BE2C (cell line): Measurements from ENCODE around the gene PCSK6.

Experiments
- DNase-seq: peaks from one replicate; pipeline ENCODE4 v3.0.0-alpha.2; 2020
- H3K27me3 ChIP-seq: fragments of 250-450 bp; sonication (Bioruptor Pico); 2 replicates; pipeline ENCODE4 v1.5.1; 2020; ENCODE audit warnings: mild to moderate bottlenecking
- H3K36me3 ChIP-seq: fragments of 250-450 bp; sonication (Bioruptor Pico); 2 replicates; pipeline ENCODE4 v1.5.1; 2020; ENCODE audit warnings: mild to moderate bottlenecking
- H3K4me1 ChIP-seq: fragments of 250-450 bp; sonication (Bioruptor Pico); 2 replicates; pipeline ENCODE4 v1.5.1; 2020
- H3K4me3 ChIP-seq: 2 replicates; pipeline ENCODE4 v1.5.1; 2011; ENCODE audit warnings: low read depth, low read length
- H3K9me3 ChIP-seq: fragments of 250-450 bp; sonication (Bioruptor Pico); 2 replicates; pipeline ENCODE4 v1.5.1; 2020
- TF ChIP-seq, protein P1 (sequence below): IDR thresholded peaks from 2 replicates; pipeline ENCODE4 v1.5.1; 2012; ENCODE audit warnings: mild to moderate bottlenecking, low read depth, low read length

The PCSK6 gene

DNA sequence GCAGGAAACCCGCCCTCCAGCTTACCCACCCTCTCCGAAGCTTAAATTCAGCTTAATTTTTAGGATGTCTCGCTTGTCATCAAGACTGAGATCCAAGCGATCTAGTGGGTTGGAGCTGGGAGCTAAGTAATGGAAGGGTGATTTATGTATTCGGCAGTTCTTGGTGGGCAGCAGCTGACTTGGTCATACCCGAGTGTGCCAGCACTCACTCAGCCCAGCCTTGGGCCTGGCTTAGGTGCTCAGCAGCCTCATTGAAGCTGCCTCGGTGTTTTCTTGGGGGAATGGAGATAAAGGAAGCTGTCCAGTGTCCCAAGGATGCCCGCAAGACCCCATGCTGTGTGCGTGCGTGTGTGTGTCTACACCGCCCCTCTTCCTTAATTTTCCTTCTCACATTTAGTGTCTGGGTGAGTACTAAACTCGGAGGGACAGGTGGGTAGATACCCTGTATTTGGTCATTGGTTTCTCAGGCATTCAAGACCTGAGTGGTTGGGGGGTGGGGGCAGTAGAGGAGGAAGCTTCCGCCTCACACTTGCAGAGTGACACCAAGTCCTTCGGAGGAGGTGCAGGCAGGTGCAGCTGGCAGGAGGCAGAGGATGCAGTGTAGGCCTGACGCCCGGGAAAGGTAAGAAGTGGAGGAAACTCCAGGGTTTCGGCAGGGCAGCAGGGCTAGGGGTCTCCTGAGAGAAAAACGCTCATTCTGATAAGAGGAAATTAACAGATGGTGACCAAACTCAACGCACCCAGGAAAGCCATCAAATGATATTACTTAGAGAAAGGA lies 92.8 kb downstream of the PCSK6 start:
- H3K27me3 ChIP-seq = no peaks in the 10 kb centered on the region
- TF ChIP-seq, protein P1, sequence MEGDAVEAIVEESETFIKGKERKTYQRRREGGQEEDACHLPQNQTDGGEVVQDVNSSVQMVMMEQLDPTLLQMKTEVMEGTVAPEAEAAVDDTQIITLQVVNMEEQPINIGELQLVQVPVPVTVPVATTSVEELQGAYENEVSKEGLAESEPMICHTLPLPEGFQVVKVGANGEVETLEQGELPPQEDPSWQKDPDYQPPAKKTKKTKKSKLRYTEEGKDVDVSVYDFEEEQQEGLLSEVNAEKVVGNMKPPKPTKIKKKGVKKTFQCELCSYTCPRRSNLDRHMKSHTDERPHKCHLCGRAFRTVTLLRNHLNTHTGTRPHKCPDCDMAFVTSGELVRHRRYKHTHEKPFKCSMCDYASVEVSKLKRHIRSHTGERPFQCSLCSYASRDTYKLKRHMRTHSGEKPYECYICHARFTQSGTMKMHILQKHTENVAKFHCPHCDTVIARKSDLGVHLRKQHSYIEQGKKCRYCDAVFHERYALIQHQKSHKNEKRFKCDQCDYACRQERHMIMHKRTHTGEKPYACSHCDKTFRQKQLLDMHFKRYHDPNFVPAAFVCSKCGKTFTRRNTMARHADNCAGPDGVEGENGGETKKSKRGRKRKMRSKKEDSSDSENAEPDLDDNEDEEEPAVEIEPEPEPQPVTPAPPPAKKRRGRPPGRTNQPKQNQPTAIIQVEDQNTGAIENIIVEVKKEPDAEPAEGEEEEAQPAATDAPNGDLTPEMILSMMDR = no peak
- H3K36me3 ChIP-seq = no peaks in the 10 kb centered on the region
- no peaks in the 10 kb centered on the region for H3K4me1 ChIP-seq
- no peak for DNase-seq
- H3K9me3 ChIP-seq = no peaks in the 10 kb centered on the region
- no peak overlapping the region for H3K4me3 ChIP-seq

DNA sequence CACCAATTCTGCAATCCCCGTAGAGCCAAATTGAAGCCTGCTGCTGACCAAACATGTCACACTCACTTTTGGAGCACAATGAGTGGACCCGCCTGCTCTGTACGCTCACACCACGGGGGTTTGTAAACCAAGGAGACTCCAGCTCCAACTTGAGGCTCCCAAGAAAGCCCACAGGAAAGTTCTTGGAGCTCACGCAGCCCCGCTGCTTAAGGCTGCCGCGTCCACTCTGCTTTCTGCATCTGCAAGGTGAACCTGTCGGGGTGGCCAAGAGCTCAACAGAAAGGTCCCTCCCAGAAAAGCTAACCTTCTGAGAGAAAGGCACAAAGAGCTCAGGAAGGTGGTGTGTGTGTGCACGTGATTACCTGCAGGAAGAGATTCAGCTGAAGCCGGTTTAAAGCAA lies 94.9 kb downstream of the PCSK6 start:
- no peak overlapping the region for H3K4me3 ChIP-seq
- H3K9me3 ChIP-seq = no peaks in the 10 kb centered on the region
- no peaks in the 10 kb centered on the region for H3K4me1 ChIP-seq
- DNase-seq = no peak
- TF ChIP-seq, protein P1 = no peak
- no peaks in the 10 kb centered on the region for H3K36me3 ChIP-seq
- H3K27me3 ChIP-seq = no peaks in the 10 kb centered on the region

DNA sequence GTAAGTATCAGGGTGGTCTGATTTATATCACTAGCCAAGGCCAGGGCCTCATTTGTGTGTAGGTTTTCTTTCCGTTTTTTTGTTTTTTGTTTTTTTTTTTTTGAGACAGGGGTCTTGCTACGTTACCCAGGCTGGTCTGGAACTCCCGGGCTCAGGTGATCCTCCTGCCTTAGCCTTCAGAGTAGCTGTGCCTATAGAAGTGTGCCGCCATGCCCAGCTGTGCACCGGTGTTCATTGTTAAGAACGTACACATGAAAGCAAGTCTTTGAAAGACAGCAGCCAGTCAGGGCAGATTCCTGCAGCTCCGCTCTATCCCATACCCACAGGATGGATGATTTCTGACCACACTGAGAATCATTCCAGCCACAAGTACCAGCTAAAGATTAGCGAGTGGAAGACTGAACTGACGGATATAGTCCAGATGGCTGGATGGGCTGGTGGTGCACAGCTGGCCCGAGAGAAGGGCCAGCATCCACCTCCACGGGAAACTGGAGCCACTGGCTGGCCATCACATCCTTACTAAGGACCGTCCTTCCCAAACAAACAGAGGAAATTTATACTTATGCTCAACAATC lies 95.4 kb downstream of the PCSK6 start:
- no peaks in the 10 kb centered on the region for H3K9me3 ChIP-seq
- H3K27me3 ChIP-seq = no peaks in the 10 kb centered on the region
- H3K4me1 ChIP-seq = no peaks in the 10 kb centered on the region
- DNase-seq = no peak
- H3K4me3 ChIP-seq = no peak overlapping the region
- TF ChIP-seq, protein P1 = no peak
- H3K36me3 ChIP-seq = no peaks in the 10 kb centered on the region

DNA sequence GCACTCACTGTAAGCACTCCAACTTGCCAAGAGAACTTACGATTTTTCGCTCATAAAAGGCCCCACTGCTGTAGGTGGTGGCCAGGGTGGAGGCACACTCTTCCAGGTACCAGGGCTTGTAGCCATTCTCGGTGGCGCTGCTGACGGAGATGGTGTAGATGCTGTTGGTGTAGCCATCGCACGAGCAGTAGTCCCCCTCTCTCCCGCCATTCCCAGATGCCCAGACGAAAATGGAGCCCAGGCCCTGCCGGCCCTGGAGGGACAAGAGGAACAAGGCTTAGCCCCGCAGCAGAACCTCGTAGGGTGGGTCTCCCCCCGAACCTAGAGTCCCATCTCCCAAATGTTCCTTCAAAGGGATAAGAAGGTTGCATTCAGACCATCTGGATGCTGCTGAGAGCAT lies 96.3 kb downstream of the PCSK6 start:
- H3K4me1 ChIP-seq = no peaks in the 10 kb centered on the region
- TF ChIP-seq, protein P1 = no peak
- no peak for DNase-seq
- H3K9me3 ChIP-seq = no peaks in the 10 kb centered on the region
- H3K36me3 ChIP-seq = no peaks in the 10 kb centered on the region
- no peak overlapping the region for H3K4me3 ChIP-seq
- H3K27me3 ChIP-seq = no peaks in the 10 kb centered on the region

DNA sequence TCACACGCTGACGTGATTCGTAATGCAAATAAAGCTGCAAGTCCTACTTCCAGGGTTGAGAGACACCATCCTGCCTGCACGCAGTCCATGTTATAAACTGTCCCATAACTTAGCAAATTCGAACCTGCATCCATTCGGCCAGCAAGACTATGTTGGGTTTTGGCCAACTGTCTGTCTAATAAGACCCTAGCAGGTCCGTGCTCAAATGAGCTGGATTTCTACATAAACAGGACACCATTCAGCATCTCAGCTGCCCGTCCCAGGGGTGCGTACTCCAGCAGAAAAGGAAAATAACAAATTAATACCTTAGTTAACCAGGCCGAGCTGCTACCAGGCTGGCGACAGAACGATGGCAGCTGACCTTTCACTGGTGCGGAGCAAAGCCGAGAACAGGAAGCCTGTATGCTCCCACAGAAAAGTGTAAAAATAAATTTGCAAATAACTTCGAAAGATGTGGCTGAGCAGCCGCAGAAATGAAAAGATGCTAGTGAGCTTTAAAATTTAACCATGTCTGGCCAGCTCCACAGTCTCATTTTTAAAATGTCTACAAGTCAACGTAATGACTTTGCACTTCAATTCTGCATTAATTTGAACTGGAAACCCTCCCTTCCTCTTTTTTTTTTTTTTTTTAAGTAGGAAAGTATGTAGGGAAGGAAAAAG lies 97.4 kb downstream of the PCSK6 start:
- TF ChIP-seq, protein P1 = no peak
- no peaks in the 10 kb centered on the region for H3K36me3 ChIP-seq
- no peaks in the 10 kb centered on the region for H3K4me1 ChIP-seq
- DNase-seq = no peak
- H3K27me3 ChIP-seq = no peaks in the 10 kb centered on the region
- H3K9me3 ChIP-seq = no peaks in the 10 kb centered on the region
- no peak overlapping the region for H3K4me3 ChIP-seq

DNA sequence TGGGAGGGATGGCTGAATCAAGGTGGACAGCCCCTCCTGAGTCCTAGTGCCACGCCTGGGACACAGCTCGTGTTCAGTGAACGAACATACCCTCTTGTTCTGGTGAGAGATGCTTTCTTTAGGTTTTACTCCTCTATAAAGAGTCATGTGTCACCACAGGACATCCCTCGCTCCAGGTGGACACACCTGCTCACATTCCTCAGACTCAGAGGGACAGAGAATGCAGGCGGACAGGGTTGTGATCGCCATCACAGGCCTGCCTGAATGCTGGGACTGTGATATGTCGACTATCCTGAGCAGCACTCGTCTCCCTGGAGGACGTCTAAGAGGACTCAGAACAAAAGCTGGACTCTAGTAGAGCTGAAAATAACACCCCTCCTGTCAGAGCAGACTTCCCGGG lies 98.1 kb downstream of the PCSK6 start:
- Histone ChIP-seq H3K27me3 (no peaks in the 10 kb centered on the region), H3K4me1 (no peaks in the 10 kb centered on the region), H3K9me3 (no peaks in the 10 kb centered on the region), H3K4me3 (no peak overlapping the region), H3K36me3 (no peaks in the 10 kb centered on the region)
- TF ChIP-seq, protein P1 = no peak
- DNase-seq = no peak
